Epithelial cell of esophagus (primary cell): ENCODE results near the gene TM9SF4.
"Not testable (repeated sequence)": the region's sequence is repeated elsewhere in the genome, so short reads cannot be mapped to it uniquely, and the experiment has no call there.

Source experiments
- DNase-seq: peaks from one replicate; pipeline ENCODE4 v3.0.0; 2010; ENCODE audit warnings: low read depth
- H3K4me3 ChIP-seq: 2 replicates; pipeline ENCODE4 v1.5.1; 2011; ENCODE audit warnings: mild to moderate bottlenecking, low read length, control low read depth
- TF ChIP-seq, protein P1 (sequence below): IDR thresholded peaks from 2 replicates; pipeline ENCODE4 v1.5.1; 2011; ENCODE audit warnings: low read depth, mild to moderate bottlenecking, low read length, control low read depth, inconsistent platforms; ENCODE audit not compliant: insufficient read depth; ENCODE audit errors: missing control alignments

TM9SF4 gene

GRCh38 chr20:32189691-32190615 lies 80.4 kb downstream of the TM9SF4 start:
- DNase-seq, result peak; percentile 30
- peak overlapping the region; percentile 46 for H3K4me3 ChIP-seq
- TF ChIP-seq, protein P1, sequence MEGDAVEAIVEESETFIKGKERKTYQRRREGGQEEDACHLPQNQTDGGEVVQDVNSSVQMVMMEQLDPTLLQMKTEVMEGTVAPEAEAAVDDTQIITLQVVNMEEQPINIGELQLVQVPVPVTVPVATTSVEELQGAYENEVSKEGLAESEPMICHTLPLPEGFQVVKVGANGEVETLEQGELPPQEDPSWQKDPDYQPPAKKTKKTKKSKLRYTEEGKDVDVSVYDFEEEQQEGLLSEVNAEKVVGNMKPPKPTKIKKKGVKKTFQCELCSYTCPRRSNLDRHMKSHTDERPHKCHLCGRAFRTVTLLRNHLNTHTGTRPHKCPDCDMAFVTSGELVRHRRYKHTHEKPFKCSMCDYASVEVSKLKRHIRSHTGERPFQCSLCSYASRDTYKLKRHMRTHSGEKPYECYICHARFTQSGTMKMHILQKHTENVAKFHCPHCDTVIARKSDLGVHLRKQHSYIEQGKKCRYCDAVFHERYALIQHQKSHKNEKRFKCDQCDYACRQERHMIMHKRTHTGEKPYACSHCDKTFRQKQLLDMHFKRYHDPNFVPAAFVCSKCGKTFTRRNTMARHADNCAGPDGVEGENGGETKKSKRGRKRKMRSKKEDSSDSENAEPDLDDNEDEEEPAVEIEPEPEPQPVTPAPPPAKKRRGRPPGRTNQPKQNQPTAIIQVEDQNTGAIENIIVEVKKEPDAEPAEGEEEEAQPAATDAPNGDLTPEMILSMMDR, result no peak

DNA sequence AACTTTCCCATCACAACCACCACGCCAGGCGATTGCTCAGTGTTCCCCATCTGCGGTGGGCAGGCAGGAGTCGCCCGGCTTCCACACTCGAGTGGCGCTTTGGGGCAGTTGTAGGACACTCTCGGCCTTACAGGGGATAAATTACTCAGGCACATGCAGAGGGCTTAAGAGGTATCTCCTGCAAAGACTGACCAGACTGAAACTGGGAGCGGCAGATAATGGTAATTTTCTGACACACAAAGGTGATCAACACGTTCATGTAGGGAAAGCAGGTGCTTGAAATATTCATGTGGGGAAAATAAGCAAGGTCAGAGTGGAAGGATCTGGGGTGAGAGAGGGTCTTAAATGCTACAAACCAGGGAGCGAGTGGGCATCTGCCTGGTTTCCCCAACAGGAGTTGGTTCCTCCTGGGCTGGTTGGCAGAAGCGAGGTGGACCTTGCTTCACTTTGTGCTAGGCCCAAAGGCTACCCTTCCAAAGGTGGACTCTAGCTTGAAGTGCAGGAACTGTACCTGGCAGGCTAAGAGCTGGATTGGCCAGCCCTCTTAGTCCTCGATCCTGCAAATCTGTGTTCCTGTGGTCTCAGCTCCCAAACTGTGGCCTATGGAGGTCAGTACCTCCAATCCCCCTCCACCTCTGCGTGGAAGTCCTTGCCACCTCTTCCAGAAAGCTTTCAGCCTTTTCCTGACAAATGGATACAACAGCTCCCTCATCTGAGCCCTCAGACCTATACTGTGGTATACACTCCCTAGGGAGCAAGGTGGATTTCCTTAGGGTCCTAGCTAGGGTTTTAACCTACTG lies 81.3 kb downstream of the TM9SF4 start:
- TF ChIP-seq, protein P1, result no peak
- H3K4me3 ChIP-seq, result no peak overlapping the region

DNA sequence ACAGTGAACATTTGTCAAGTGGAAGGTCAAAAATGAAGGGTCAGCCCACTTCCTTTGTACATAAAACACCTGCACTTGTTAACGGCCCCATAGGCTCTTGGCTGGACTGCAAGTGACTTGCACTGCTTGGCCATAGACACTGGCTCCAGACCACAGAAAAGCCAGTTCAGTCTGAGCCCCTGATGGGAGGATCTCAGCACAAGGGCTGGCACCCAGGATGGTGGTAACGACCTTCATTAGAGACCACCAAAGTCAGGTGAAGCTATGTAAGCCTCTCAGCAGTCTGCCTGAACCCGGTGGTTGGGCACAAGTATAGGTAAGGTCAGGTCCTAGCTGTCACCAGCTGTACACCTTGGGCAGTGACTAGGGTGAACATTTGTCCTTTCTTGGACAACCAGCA lies 81.9 kb downstream of the TM9SF4 start:
- DNase-seq, result no peak
- no peak overlapping the region for H3K4me3 ChIP-seq
- TF ChIP-seq, protein P1, result no peak

More for the DNA sequence above, 81.3 kb downstream of the TM9SF4 start:
- DNase-seq, result no peak

- no peak for DNase-seq
- H3K4me3 ChIP-seq, result no peak overlapping the region
Observed at GRCh38 chr20:32191873-32192272, 82.4 kb downstream of the TM9SF4 start.

DNA sequence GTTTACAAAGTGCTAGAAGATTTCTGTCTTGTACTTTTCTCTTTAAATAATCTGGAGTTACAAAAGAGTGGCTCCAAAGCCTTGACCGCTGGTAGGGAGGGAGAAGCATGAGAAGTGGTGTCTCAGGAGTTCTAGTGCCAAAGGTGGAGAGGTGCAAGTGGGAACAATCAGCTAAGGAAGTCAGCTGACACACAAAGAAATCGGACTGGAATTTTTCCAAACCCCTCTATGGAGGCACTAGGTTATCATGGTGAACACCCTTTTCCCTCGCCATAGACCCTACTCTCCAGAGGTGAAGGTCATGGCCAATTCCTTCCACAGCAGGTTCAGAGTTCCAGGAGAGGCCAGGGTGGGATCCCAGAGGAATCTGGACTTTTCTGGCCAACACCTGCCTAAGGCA lies 83.2 kb downstream of the TM9SF4 start:
- no peak overlapping the region for H3K4me3 ChIP-seq
- no peak for DNase-seq
- TF ChIP-seq, protein P1, result no peak

More at GRCh38 chr20:32191873-32192272, 82.4 kb downstream of the TM9SF4 start:
- TF ChIP-seq, protein P1, result no peak

GRCh38 chr20:32193336-32193735 lies 83.8 kb downstream of the TM9SF4 start:
- H3K4me3 ChIP-seq, DNase-seq: not testable (repeated sequence)

- no peak overlapping the region for H3K4me3 ChIP-seq
- TF ChIP-seq, protein P1, result no peak
- no peak for DNase-seq
Observed at GRCh38 chr20:32193996-32194395, 84.5 kb downstream of the TM9SF4 start.
